Dedifferentiated amniotic fluid mesenchymal stem cell (primary cell): Measurements from ENCODE around the gene PLEKHD1.
"Not testable (repeated sequence)": the region's sequence is repeated elsewhere in the genome, so short reads cannot be mapped to it uniquely, and the experiment has no call there.

Experiments used
- DNase-seq: peaks from one replicate; pipeline ENCODE4 v3.0.0-alpha.2; 2016; ENCODE audit errors: extremely low spot score

Gene PLEKHD1

DNA sequence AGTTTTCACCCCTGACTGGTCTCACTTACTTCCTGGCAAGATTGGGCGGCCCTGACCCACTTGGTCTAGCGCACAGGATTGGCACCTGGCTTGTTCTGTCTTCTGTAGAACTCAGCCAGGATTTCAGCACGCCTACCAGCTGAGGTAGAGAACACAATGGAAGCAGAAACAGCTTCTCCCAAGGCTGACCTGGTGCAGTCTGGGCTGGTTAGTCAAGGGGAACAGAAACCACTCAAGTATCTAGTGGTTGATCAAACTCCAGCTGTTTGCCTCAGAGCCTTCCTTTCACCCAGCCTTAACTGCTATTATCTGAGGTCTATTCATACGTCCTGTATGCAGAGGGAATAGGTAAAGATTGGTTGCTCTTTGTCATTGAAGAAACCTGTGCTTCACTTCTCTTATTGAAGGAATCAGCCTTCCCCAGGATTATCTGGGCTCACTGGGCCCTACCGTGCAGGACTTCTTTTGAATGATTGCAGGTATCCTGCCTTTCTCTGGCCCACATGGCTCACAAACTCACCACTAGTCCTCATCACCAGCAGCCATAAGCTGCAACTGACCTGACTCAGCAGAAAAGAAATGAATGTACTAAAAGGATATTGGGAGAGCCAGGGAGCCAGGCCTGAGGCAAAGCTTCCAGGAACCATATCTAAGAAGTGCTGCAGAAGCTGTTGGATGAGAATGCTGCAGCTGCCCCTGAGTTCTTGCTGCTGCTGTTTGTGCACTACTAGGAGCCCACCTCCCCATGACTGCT lies 2.5 kb upstream of the PLEKHD1 start:
- no peak for DNase-seq

DNA sequence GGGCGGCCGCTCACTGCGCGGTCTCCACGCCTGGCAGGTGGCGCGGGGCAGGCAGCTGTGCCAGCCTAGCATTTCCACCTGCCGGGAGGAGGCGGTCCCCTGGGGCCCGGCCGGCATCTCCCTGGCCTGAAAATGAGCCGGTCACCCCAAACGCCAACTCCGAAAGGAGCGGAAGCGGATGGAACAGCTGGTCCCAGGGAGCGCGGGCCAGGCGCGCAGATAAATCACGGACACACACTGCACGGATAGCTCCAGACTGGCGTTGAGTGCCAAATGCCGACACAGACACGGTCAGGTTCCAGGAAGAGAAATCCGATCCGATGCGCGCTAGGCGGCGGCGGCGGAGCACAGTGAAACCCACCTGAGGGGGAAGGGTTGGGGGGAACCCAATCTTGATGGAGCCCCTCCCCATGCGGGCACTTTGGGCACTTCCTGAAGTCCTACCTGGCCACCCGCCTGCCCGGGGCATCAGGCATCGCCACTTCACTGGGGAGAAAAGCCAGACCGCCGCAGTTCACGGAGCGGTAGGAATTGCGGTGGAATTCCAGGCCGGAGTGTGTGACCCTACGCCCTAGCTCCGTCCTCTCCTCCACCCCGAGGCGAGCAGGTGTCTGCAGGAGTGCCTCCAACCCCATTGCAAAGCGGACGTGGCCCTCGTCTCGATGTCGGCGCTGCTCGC lies 624 bp upstream of the PLEKHD1 start:
- DNase-seq, result no peak

DNA sequence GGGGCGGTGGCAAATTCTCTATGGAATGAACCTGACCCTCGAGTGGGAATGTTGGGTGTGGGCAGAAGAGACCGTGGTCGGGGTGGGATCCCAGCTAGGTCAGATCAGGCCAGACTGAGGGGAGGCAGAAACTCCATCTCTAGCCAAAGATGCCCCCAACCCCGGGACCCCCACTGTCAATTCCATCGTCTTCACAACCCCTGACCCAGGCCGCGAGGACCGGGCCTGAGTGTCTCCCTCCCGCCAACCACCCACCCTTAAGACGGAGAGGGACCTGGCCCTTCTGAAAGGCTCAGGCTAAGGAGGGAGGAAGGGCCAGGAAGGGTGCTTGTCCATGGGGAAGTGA lies 760 bp downstream of the PLEKHD1 start:
- no peak for DNase-seq

DNA sequence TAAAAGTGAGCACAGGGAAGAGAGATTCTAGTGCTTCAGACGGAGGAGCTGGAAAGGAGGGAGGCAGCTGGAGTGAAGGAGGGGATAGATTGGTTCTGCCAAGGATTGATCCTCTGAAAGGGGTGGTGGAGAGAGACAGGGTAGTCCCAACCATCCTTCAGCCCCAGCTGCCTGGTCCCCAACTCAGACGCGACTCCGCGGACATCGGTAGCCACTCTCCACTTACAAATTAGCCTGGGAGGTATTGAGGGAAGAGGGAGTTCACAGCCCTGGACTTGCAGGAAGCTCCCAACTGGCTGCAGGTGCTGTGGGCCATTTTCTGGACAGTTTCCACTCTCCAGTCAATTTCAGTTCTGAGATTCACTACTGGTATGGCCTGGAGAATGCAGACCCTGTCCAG lies 1.2 kb downstream of the PLEKHD1 start:
- no peak for DNase-seq

DNA sequence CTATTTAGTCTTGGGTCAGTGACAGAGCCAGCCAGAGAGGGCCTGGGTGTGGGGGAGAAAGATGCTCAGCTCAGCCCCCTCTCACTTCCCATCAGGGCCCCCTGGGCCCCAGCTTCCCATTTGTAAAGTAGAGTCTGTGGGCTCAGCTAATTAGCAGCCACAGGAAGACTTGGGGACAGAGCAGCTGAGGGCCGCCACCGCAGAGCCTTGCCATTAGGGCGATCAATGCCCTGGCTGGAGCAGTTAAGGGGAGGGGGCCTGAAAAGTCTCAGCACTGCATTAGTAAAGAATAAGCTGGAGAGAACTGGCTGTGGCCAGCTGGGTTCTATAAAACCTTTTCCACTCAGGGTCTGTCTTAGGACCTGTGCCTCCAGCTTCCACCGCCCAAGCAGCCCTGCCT lies 2.7 kb downstream of the PLEKHD1 start:
- no peak for DNase-seq

DNA sequence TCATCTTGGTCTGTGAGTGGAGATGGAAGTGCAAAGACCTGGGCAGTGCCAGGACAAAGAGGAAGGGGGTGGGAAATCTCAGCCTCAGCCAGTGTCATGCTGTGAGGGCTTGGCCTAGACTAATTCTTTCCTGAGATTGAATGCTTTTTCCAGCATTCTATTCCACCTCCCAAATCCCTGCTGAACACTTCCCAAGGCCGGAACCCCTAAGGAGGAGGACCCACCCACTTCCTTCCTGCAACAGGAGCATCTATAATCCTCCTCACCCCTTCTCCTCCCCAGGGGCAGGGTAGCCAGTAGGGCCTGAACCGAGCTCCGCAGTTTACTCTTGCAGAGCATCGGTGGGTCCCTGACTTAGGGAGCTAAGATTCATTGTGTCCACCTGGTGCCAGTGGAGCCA lies 3.2 kb downstream of the PLEKHD1 start:
- DNase-seq, result no peak

DNA sequence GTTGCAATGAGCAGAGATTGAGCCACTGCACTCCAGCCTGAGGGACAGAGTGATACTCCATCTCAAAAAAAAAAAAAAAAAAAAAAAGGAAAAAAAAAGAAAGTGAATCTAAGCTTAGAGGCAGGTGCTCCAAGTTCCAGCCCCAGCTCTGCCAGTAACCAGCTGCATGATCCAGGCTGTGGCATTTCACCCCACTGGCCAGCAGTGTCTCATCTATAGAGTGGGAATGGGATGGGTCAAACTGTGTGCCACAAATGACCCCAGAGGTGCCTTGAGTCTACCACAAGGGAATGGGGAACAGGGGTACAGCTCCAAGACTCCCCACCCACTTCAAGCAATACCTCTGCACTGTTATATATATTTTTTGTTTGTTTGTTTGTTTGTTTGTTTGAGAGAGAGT lies 5.0 kb downstream of the PLEKHD1 start:
- no peak for DNase-seq

DNA sequence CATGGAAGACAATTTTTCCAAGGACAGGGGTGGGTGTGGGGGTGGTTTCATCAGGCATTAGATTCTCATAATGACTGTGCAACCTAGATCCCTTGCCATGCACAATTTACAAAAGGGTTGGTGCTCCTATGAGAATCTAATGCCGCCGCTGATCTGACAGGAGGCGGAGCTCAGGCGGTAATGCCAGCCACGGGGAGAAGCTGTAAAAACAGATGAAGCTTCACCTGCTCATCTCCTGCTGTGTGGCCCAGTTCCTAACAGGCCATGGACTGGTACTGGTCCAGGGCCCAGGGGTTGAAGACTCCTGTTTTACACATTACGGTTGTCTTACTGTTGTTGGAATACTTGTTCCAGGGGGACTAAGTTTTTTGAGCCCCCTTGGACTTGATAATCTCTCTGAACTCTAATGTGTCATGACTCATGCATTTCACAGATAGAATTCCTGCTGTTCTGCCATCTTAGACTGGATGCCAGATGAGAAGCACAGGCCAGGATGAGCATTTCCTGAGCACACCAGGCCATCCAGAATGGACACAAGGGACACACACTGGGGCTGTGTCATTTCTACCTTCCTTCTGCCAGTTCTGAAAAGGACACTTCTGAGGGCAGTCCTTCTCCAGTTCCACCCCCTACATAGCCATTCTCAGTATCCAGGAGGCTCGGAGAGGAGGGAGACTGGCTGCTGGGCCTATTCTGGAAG lies 5.8 kb downstream of the PLEKHD1 start:
- DNase-seq, result no peak

DNA sequence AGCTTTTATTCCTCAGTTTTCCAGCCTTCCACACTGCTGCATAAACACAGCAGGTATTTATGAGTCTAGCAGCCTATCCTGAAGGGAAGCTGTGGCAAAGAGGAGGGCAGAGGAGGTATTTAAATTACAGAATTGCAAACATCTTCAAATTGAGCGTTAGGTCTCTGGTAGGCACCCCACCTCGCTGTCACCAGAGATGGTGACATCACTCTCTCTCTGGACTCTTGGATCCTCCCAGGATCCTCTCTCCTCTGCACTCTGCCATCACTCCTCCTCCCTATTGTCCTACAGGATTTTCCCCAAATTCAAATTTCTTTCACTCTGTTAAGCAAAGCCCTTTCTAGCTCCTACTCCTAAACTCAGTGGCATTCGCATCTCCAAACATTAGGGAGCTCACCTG lies 6.7 kb downstream of the PLEKHD1 start:
- no peak for DNase-seq

DNA sequence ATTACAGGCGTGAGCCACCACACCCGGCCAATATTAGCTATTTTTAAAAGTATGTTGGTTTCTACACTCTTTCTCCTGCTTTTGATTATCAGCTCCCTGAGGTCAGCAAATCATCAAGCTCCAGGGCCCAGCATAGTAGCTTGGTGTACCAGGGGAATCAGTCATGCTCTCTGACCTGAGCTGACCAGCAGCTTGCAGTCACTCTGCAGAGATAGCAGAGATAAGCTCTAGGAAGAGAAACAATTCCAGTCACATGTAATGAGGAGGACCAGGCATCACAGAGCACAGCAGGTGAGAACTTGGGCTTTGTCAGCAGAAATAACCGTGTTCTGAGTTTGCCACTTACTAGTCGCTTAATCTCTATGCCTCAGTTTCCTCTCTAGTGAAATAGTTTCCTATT lies 8.5 kb downstream of the PLEKHD1 start:
- DNase-seq, result no peak

DNA sequence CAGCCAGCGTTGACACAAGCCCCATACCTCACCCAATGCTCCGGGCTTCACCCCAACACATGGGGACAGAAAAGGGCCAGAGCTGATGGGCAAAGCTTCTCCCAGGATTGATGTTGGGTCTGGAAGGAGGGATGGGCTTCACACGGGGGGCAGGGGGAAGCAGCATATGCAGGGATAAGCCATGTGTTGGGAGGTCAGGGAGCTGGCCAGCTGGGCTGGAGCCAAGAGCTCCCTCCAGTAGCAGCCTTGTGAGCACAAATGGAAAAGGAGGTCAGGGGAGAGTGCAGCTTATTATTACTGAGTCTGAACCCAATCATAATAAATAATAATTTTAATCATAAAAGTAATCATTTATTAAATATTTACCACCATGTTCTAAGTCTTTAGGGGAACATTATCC lies 9.3 kb downstream of the PLEKHD1 start:
- no peak for DNase-seq

DNA sequence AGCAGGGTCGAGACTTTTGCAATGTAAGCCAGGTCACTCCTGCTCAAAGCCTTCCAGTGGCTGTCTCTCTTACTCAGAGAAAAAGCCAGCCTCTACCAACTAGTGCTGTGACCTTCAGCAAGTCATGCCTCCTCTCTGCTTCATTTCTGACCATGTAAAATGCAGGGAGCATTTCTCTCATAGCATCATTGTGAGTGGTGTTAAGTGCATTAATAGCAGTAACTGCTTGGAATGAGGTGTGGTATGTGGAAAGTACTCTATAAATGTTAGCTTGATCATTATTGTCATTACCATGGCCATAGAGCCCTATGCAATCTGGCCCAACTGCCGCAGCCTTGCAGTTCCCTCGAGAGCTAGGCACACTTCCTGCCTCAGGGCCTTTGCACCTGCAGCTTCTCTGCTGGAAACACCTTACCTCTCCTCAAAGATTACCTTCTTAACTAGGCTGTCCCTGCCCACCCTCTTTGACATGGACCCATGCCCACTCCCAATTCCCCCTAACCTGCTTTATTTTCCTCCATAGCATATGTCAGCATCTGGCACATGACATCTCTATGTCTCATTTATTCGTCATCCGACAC lies 10.9 kb downstream of the PLEKHD1 start:
- DNase-seq, result no peak

DNA sequence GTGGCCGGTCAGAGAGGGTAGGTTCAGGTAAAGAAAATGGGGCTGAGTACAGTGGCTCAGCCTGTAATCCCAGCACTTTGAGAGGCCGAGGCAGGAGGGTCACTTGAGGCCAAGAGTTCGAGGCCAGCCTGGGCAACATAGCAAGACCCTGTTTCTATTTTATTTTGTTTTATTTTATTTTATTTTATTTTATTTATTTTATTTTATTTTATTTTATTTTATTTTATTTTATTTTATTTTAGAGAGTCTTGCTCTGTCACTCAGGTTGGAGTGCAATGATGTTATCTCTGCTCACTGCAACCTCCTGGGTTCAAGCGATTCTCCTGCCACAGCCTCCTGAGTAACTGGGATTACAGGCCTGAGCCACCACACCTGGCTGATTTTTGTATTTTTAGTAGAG lies 13.3 kb downstream of the PLEKHD1 start:
- not testable (repeated sequence) for DNase-seq

DNA sequence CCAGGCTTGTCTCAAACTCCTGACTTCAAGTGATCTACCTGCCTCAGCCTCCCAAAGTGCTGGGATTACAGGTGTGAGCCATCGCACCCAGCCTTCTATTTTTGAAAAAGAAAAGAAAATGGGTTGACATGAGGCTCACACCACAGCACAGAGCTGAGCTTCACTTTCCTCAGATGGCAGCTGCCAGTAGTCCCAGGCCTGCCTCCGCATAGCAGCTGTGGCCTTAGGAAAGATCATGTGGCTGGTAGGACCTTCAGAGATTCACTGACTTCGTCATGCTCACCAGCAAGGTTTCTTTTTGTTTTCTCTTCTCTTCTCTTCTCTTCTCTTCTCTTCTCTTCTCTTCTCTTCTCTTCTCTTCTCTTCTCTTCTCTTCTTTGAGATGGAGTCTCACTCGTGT lies 13.8 kb downstream of the PLEKHD1 start:
- not testable (repeated sequence) for DNase-seq

DNA sequence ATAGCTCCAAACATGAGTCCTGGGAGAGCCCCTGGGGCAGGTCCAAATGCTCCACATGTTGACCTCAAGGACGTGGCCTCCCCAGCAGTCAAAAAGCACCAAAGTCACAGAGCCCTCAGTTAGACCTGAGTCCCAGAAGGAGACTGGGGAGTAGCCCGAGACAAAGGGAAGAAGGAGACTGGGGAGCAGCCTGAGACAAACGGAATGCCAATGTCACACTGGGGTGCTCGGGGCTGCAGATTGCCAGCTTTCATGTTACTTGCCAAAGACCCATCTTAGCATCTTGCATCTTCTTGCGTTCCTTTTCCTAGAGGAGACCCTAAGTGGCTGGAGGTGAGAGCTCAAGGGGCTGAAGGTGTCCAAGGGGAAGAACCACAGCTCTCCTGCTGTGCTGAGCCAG lies 14.9 kb downstream of the PLEKHD1 start:
- DNase-seq, result no peak

DNA sequence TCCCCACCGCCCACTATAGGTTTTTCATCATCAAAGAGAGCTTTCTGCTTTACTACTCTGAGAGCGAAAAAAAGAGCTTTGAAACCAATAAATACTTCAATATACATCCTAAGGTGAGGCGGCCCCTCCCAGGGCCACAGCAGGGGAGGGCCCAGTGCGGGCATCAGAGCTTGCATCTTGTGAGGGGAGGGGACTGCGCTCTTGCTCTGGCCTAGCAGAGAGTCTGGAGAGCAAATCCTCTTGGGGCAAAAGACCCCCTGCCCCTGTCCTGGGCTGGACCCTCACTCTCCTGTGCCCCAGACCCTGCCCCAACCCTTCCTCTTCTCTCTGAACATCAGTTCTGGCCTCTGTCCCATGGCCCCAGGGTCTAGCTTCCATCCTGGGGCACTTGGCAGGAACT lies 15.6 kb downstream of the PLEKHD1 start:
- DNase-seq, result no peak

DNA sequence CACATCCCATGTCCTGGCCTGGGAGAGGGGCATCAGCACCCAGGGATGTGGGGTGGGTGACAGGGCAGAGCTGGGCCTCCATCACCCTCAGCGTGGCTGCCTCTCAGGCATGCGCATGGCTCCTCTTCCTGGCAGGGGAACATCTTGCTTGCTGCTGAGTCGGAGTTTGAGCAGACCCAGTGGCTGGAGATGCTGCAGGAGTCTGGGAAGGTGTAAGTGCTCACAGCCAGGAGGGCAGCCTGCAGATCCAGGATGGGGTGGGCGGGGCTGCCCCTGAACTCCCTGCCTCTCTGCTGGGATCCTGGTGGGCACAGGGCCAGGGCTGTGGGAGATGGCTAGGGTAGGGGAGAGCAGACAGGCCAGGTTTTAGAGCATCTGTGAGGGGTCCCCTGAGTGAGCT lies 16.2 kb downstream of the PLEKHD1 start:
- no peak for DNase-seq

DNA sequence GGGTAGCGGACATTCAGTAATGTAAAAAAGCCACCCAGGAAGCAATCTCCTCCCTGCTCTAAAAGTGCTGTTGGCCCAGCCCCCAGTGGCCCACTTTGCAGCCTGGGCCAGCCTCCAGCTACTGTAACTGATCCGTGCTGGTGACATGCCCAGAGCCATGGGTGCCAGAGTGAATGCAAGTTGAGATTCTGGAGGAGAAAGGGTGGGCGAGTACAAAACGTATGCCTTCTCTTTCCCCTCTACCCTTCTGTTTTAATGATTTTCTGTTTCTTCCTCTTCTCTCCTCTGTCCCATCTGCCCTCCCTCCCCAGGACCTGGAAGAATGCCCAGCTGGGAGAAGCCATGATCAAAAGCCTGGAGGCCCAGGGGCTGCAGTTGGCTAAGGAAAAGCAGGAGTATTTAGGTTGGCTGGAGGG lies 16.9 kb downstream of the PLEKHD1 start:
- peak; percentile 53 for DNase-seq

DNA sequence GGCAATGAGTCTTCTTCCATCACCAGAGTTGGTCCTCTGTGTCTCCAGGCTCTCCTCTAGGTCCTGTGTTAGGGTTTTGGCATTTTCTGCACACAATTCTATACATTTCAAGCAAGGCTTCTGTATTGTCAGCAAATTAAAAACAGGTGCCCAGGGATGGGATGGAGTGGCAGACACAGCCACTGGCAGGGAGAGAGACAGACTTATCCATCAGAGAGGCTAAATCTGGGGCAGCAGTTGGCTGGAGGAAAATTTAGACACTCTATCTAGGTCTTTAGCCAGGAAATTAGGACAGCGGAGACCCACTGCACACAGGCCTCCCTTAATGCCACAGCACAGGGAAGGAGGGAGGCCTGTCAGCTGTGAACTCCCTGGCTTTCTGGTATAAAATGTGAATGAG lies 20.2 kb downstream of the PLEKHD1 start:
- DNase-seq, result no peak

DNA sequence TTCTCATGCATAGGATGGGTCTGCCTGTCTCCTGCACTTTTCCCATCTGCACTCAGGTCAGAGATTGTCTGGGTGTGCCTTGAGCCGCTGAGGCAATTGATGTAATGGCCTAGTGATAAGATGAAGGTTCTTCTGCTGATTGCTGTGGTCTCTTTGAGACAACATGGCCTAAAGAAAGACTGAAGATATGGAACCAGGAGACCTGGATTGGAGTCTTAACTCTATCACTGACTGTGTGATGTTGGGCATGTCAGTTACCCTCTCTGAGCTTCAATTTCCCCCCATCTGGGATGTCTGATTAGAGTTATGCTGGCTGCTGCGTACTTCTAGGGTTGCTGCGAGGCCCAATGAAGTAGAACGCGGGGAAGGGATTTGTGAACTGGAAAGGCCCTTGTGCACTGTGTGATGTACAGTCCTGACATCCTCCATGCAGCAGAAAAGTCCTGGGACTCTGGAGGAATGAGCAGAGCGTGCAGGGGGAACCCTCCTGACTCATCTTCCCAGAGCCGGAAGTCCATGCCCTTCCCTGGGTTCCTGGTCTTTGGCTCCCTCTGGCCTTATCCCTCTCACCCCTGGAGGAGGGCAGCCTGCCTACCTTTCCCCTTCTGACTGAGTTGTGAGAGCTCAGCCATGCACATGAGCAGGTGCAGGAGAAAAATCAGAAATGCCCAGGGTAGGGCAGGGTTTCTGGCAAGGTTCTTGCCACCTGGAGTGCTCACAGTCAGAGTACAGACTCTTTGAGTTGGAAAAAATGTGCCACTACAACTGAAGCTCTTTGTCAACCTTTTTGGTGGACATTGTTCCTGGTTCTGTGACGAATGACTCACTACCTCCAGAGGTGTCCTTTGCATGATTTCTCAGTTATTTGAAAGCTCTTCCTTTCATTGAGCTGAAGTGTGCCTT lies 21.1 kb downstream of the PLEKHD1 start:
- no peak for DNase-seq

DNA sequence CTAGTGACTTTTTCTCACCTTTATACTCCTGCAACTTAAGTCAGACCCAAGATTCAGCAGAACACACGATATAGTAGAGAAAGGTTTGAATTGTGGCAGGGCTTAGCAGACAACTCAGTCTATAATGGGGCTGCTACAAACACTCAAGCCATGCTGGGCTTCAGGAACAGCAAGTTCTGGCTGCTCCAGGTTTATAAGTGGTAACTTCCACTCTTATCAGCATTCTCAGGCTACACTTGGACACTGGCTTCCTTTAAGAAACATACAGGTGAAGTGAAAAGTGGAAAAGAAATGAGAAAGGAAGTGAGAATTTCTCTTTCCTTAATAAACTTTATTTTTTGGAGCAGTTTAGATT lies 21.7 kb downstream of the PLEKHD1 start:
- no peak for DNase-seq
